Measurements from ENCODE around the gene C1RL. TPM values are rescaled to one million over a fixed set of nuclear protein-coding genes. Genes with fewer than 3 reads are reported as not detected.

The C1RL gene
- total RNA-seq, 1 experiment from 2014 or later, result 2.4 TPM

DNA sequence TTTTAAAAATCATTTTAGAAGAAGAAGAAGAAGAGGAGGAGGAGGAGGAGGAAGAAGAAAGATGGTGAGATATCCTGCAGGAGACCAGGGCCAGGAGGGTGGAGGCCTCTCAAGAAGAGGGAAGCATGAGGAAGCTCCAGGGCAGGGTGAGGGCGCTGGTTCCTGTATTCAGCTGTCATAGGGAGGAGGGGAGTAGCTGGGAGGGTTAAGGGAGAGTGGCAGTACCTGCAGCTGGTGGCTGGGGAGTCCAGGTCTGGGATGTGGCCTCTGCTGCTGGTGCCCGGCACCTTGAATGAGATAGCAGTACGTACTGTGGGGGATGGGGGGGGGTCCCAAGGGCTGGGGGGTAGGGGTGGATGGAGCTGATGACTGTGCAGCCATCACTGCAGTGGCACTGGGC lies 9.9 kb upstream of the C1RL start:
- Histone ChIP-seq H3K4me3 (ENCODE audit: low read depth, low read length, poor library complexity, severe bottlenecking) (no peak overlapping the region), H3K36me3 (ENCODE audit: insufficient read depth, low read length, poor library complexity, severe bottlenecking) (no peaks in the 10 kb centered on the region), H3K4me1 (ENCODE audit: insufficient read depth, low read length, poor library complexity, severe bottlenecking) (no peaks in the 10 kb centered on the region), H3K27me3 (replicated peaks; ENCODE audit: insufficient read depth, low read depth, low read length, poor library complexity) (no peaks in the 10 kb centered on the region), H3K27ac (ENCODE audit: low read depth, low read length, poor library complexity, severe bottlenecking) (no peak overlapping the region), H3K9me3 (ENCODE audit: low read depth, low read length, poor library complexity, severe bottlenecking) (no peaks in the 10 kb centered on the region)
- ChIA-PET CTCF (no interaction called here), POLR2A (ENCODE audit: low non-redundant PET) (no interaction called here)
- intact Hi-C loops (cut with micrococcal nuclease; ENCODE audit: unreplicated experiment), result no loop called here
- no peak for DNase-seq (ENCODE audit: low spot score)
- no peak for TF ChIP-seq EZH2 (IDR thresholded peaks at IDR 0.05; ENCODE audit: borderline replicate concordance, low read depth, low read length, poor library complexity, severe bottlenecking)
- TF ChIP-seq, protein P1, sequence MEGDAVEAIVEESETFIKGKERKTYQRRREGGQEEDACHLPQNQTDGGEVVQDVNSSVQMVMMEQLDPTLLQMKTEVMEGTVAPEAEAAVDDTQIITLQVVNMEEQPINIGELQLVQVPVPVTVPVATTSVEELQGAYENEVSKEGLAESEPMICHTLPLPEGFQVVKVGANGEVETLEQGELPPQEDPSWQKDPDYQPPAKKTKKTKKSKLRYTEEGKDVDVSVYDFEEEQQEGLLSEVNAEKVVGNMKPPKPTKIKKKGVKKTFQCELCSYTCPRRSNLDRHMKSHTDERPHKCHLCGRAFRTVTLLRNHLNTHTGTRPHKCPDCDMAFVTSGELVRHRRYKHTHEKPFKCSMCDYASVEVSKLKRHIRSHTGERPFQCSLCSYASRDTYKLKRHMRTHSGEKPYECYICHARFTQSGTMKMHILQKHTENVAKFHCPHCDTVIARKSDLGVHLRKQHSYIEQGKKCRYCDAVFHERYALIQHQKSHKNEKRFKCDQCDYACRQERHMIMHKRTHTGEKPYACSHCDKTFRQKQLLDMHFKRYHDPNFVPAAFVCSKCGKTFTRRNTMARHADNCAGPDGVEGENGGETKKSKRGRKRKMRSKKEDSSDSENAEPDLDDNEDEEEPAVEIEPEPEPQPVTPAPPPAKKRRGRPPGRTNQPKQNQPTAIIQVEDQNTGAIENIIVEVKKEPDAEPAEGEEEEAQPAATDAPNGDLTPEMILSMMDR (conservative IDR thresholded peaks at IDR 0.05; ENCODE audit: low read depth, low read length), result no peak
- BruUV-seq (replicated peaks), result no TSS peak

DNA sequence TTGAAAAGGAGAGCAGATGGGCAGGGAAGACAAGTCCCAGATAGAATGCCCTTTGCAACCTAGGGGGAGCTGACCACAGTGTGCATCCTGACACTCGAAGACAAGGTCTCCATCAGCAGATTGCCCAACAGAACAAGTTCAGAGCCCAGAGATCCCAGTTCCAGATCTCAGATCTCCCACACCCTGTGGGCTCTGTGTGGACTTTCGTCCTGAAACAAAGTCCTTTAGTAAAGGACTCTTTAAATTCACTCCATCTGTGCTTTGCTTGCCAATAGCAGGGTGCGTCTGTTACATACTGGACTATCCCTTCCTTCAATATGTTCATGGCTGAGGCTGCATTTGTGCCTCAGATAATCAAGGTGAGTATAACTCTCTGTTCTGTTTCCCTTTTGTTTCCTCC lies 8.7 kb upstream of the C1RL start:
- CTCF ChIA-PET, result no interaction called here
- POLR2A ChIA-PET (ENCODE audit: low non-redundant PET), result no interaction called here
- no peaks in the 10 kb centered on the region for H3K27me3 ChIP-seq (replicated peaks; ENCODE audit: insufficient read depth, low read depth, low read length, poor library complexity)
- H3K4me3 ChIP-seq (ENCODE audit: low read depth, low read length, poor library complexity, severe bottlenecking), result no peak overlapping the region
- intact Hi-C loops (cut with micrococcal nuclease; ENCODE audit: unreplicated experiment), result no loop called here
- H3K4me1 ChIP-seq (ENCODE audit: insufficient read depth, low read length, poor library complexity, severe bottlenecking), result no peaks in the 10 kb centered on the region
- TF ChIP-seq, protein P1 (conservative IDR thresholded peaks at IDR 0.05; ENCODE audit: low read depth, low read length), result no peak
- TF ChIP-seq EZH2 (IDR thresholded peaks at IDR 0.05; ENCODE audit: borderline replicate concordance, low read depth, low read length, poor library complexity, severe bottlenecking), result no peak
- no peaks in the 10 kb centered on the region for H3K9me3 ChIP-seq (ENCODE audit: low read depth, low read length, poor library complexity, severe bottlenecking)
- no peaks in the 10 kb centered on the region for H3K36me3 ChIP-seq (ENCODE audit: insufficient read depth, low read length, poor library complexity, severe bottlenecking)
- BruUV-seq (replicated peaks), result no TSS peak
- H3K27ac ChIP-seq (ENCODE audit: low read depth, low read length, poor library complexity, severe bottlenecking), result no peak overlapping the region
- no peak for DNase-seq (ENCODE audit: low spot score)

DNA sequence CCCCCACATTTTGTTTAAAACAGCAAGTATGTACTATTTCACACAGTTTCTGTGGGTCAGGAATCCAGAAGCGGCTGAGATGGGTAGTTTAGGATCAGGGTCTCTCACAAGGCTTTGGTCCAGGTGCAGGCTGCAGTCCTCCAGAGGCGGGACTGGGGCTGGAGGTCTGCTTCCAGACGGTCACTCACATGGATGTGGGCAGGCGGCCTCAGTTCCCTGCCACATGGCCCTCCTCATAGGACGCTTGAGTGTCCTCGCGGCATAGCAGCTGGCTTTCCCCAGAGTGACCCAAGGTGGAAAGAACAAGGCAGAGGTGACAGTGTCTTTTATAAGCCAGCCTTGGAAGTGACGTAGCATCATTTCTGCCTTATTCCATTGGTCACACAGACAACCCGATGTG lies 7.9 kb upstream of the C1RL start:
- Histone ChIP-seq H3K27me3 (replicated peaks; ENCODE audit: insufficient read depth, low read depth, low read length, poor library complexity) (no peaks in the 10 kb centered on the region), H3K27ac (ENCODE audit: low read depth, low read length, poor library complexity, severe bottlenecking) (no peak overlapping the region), H3K36me3 (ENCODE audit: insufficient read depth, low read length, poor library complexity, severe bottlenecking) (no peaks in the 10 kb centered on the region), H3K9me3 (ENCODE audit: low read depth, low read length, poor library complexity, severe bottlenecking) (no peaks in the 10 kb centered on the region), H3K4me3 (ENCODE audit: low read depth, low read length, poor library complexity, severe bottlenecking) (no peak overlapping the region), H3K4me1 (ENCODE audit: insufficient read depth, low read length, poor library complexity, severe bottlenecking) (no peaks in the 10 kb centered on the region)
- intact Hi-C loops (cut with micrococcal nuclease; ENCODE audit: unreplicated experiment), result no loop called here
- CTCF ChIA-PET, result no interaction called here
- no TSS peak for BruUV-seq (replicated peaks)
- DNase-seq (ENCODE audit: low spot score), result no peak
- POLR2A ChIA-PET (ENCODE audit: low non-redundant PET), result no interaction called here
- TF ChIP-seq, protein P1 (conservative IDR thresholded peaks at IDR 0.05; ENCODE audit: low read depth, low read length), result no peak
- TF ChIP-seq EZH2 (IDR thresholded peaks at IDR 0.05; ENCODE audit: borderline replicate concordance, low read depth, low read length, poor library complexity, severe bottlenecking), result no peak

Data from A673 (cell line).